A549 (cell line): ENCODE measurements around the gene POLK. TPM values are rescaled to one million over a fixed set of nuclear protein-coding genes. Genes with fewer than 3 reads are reported as not detected.

Experiments used
- ATAC-seq, 2 experiments: fragments of 200-7000 bp in 1 of 2; fragments of >200 bp in 1 of 2; cut with Nextera tagmentation in 1 of 2; cut with Tn5 transposase in 1 of 2; 3 replicates each; pipeline versions ENCODE4 v1.8.0 to v1.9.1; 2018 to 2020; ENCODE audit warnings: mild to moderate bottlenecking in 1 of 2, moderate library complexity in 1 of 2
- CTCF ChIA-PET: fragments of 300-600 bp; sonication (Branson Sonifier 250); formaldehyde crosslinking; extraction: SDS; loops from one replicate; lab custom pipeline; 2021; ENCODE audit warnings: antibody characterized with exemption, inconsistent platforms; lab: Yijun Ruan, JAX
- POLR2A ChIA-PET: fragments of 350-600 bp; formaldehyde crosslinking; extraction: SDS; loops from one replicate; lab custom pipeline; 2021; ENCODE audit warnings: antibody characterized with exemption, inconsistent platforms; lab: Yijun Ruan, JAX
- DNase-seq, 2 experiments: peaks; one replicate each; pipeline versions ENCODE4 v3.0.0 to v3.0.0-alpha.2; 2011 to 2016; ENCODE audit warnings: low read depth in 1 of 2, low spot score in 1 of 2
- FAIRE-seq: peaks from 2 replicates; lab custom pipeline; 2011; peaks lifted over from hg19 to GRCh38; lab: Jason Lieb, UNC
- H3K27ac ChIP-seq, 2 experiments: fragments of >200 bp; sonication (Bioruptor Twin); formaldehyde crosslinking; 3 replicates each; pipeline ENCODE4 v1.5.1; 2016 to 2017
- H3K4me1 ChIP-seq: fragments of >200 bp; sonication (Bioruptor Twin); formaldehyde crosslinking; 3 replicates; pipeline ENCODE4 v1.6.1; 2016
- H3K4me2 ChIP-seq: fragments of >200 bp; sonication (Bioruptor Twin); formaldehyde crosslinking; 3 replicates; pipeline ENCODE4 v1.6.1; 2016
- H3K4me3 ChIP-seq: fragments of >200 bp; sonication (Bioruptor Twin); formaldehyde crosslinking; 3 replicates; pipeline ENCODE4 v1.5.1; 2016
- H3K9me3 ChIP-seq: fragments of >200 bp; sonication (Bioruptor Twin); formaldehyde crosslinking; 3 replicates; pipeline ENCODE4 v1.6.1; 2016
- CBX2 ChIP-seq: fragments of 200-600 bp; sonication (generic); IDR thresholded peaks from 2 replicates; pipeline ENCODE4 v1.6.1; 2016; ENCODE audit warnings: low read depth, mild to moderate bottlenecking, borderline replicate concordance
- CEBPB ChIP-seq, 2 experiments: fragments of >200 bp in 1 of 2; sonication (Bioruptor Twin) in 1 of 2; formaldehyde crosslinking in 1 of 2; IDR thresholded peaks; 2 replicates each; pipeline ENCODE4 v1.6.1; 2012 to 2016
- CHD4 ChIP-seq: fragments of 200-600 bp; sonication (generic); IDR thresholded peaks from 2 replicates; pipeline ENCODE4 v1.6.1; 2016; ENCODE audit warnings: antibody characterized with exemption, mild to moderate bottlenecking, borderline replicate concordance
- FOSB ChIP-seq: fragments of 250-450 bp; sonication (Bioruptor Pico); IDR thresholded peaks from 2 replicates; pipeline ENCODE4 v1.5.0; 2020; ENCODE audit warnings: mild to moderate bottlenecking, moderate library complexity
- FOSL2 ChIP-seq, 2 experiments: fragments of 450-650 bp in 1 of 2; fragments of >200 bp in 1 of 2; sonication (Bioruptor Twin) in 1 of 2; formaldehyde crosslinking; IDR thresholded peaks; 2 replicates each; pipeline versions ENCODE4 v1.5.0 to v1.6.1; 2016 to 2020; ENCODE audit warnings: mild to moderate bottlenecking in 1 of 2, moderate library complexity in 1 of 2
- FOXS1 ChIP-seq: fragments of 250-450 bp; sonication (Bioruptor Pico); IDR thresholded peaks from 2 replicates; pipeline ENCODE4 v1.5.0; 2020; ENCODE audit warnings: mild to moderate bottlenecking, moderate library complexity
- GATA3 ChIP-seq: IDR thresholded peaks from 2 replicates; pipeline ENCODE4 v1.6.1; 2012; ENCODE audit warnings: borderline replicate concordance
- HOXA7 ChIP-seq: fragments of 250-450 bp; sonication (Bioruptor Pico); IDR thresholded peaks from 2 replicates; pipeline ENCODE4 v1.5.0; 2020; ENCODE audit warnings: mild to moderate bottlenecking, moderate library complexity
- HOXB13 ChIP-seq: fragments of 250-450 bp; sonication (Bioruptor Pico); IDR thresholded peaks from 2 replicates; pipeline ENCODE4 v1.5.0; 2020; ENCODE audit warnings: low read depth, mild to moderate bottlenecking, moderate library complexity
- JUNB ChIP-seq: fragments of >200 bp; sonication (Bioruptor Twin); formaldehyde crosslinking; IDR thresholded peaks from 2 replicates; pipeline ENCODE4 v1.6.1; 2016
- KDM1A ChIP-seq: fragments of 200-600 bp; sonication (generic); IDR thresholded peaks from 2 replicates; pipeline ENCODE4 v1.6.1; 2016; ENCODE audit warnings: low read depth, mild to moderate bottlenecking
- MYC ChIP-seq: IDR thresholded peaks from 2 replicates; pipeline ENCODE4 v1.6.1; 2012; ENCODE audit warnings: mild to moderate bottlenecking, inconsistent platforms, low read length, improper control_type of control experiment, borderline replicate concordance
- RAD21 ChIP-seq, 2 experiments: fragments of >200 bp in 1 of 2; sonication (Bioruptor Twin) in 1 of 2; formaldehyde crosslinking in 1 of 2; IDR thresholded peaks in 1 of 2; conservative IDR thresholded peaks in 1 of 2; 2 replicates in 1 of 2; 3 replicates in 1 of 2; pipeline ENCODE4 v1.6.1; 2012 to 2018; ENCODE audit warnings: inconsistent platforms in 1 of 2
- RARB ChIP-seq: fragments of 250-450 bp; sonication (Bioruptor Pico); IDR thresholded peaks from 2 replicates; pipeline ENCODE4 v1.8.0; 2021; ENCODE audit warnings: mild to moderate bottlenecking, moderate library complexity
- RCOR1 ChIP-seq: fragments of 150-350 bp; IDR thresholded peaks from 2 replicates; pipeline ENCODE4 v1.6.1; 2014; ENCODE audit warnings: antibody characterized with exemption, low read length, low read depth
- SREBF2 ChIP-seq: fragments of 450-650 bp; IDR thresholded peaks from 2 replicates; pipeline ENCODE4 v1.6.1; 2014; ENCODE audit warnings: mild to moderate bottlenecking, moderate library complexity
- TFCP2L1 ChIP-seq: fragments of 250-450 bp; sonication (Bioruptor Pico); IDR thresholded peaks from 2 replicates; pipeline ENCODE4 v1.5.0; 2021; ENCODE audit warnings: mild to moderate bottlenecking
- ZSCAN20 ChIP-seq: fragments of 250-450 bp; sonication (Bioruptor Pico); IDR thresholded peaks from 2 replicates; pipeline ENCODE4 v1.8.0; 2022; ENCODE audit warnings: mild to moderate bottlenecking, moderate library complexity
- WGBS: methylation state at CpG from one replicate; pipeline ENCODE4 v1.1.6; 2017; ENCODE audit errors: missing lambda C conversion rate; 5-methylcytosine and 5-hydroxymethylcytosine counted together
- polyA plus RNA-seq, 4 experiments: library from polyadenylated mRNA; depleted of rRNA in 3 of 4; stranded (reverse); fragments of >200 nt; fragmentation: RNase III in 1 of 4; extraction: RNeasy Plus Mini Kit Qiagen cat#74134 plus additional on column Dnase treatment in 1 of 4; gene quantifications; 2 replicates in 3 of 4; 3 replicates in 1 of 4; pipeline ENCODE4 v1.2.3, GENCODE V29; 2011 to 2017
- TF ChIP-seq, protein P1 (sequence below): IDR thresholded peaks from 2 replicates; pipeline ENCODE4 v1.6.1; 2012; ENCODE audit warnings: low read depth, borderline replicate concordance
- TF ChIP-seq, protein P2 (sequence below): IDR thresholded peaks from 2 replicates; pipeline ENCODE4 v1.6.1; 2012
- TF ChIP-seq, protein P3 (sequence below): fragments of 250-450 bp; sonication (Bioruptor Pico); IDR thresholded peaks from 2 replicates; pipeline ENCODE4 v1.5.0; 2020; ENCODE audit warnings: low read depth, mild to moderate bottlenecking, moderate library complexity
- TF ChIP-seq, protein P4 (sequence below): fragments of 150-350 bp; IDR thresholded peaks from 2 replicates; pipeline ENCODE4 v1.6.1; 2014; ENCODE audit warnings: low read depth, mild to moderate bottlenecking, low read length
- TF ChIP-seq, protein P5 (sequence below): fragments of >200 bp; sonication (Bioruptor Twin); formaldehyde crosslinking; IDR thresholded peaks from 3 replicates; pipeline ENCODE4 v1.5.1; 2016

POLK gene
- polyA plus RNA-seq, 2 of the 4 experiments (the other 2 are of a cell fraction): 10.9 to 39.8 TPM

DNA sequence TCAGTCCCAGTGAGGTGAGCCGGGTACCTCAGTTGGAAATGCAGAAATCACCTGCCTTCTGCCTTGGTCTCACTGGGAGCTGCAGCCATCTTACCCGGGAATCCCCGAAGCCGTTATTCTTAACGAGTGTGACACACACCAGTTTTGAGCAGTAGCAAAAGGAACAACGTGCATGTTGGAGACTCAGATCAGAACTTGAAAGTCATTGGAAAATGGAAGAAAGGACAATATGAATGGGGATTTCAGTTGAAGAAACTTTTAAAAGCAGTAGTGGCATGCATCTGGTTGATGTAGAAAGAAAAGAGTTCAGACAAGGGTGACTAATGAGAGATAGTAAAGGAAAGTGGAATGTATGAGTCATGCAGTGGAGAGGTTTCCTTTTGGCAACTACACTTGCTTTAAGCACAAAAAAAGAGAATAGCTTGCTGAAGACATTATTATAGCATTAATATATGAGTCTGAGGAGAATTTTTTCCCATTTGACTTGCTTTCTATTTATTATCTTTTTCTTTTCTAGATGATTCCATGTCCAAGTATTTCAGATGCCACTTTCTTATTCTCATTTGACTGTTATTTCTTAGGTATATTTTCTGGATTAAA, 55.1 kb downstream of the POLK start:
- Histone ChIP-seq H3K9me3 (peaks cover 16% of the 10 kb centered on the region), H3K27ac (peak overlapping the region; percentile 78 to 94), H3K4me3 (peak overlapping the region; percentile 24), H3K4me1 (peaks cover 38% of the 10 kb centered on the region)
- TF ChIP-seq, protein P1, sequence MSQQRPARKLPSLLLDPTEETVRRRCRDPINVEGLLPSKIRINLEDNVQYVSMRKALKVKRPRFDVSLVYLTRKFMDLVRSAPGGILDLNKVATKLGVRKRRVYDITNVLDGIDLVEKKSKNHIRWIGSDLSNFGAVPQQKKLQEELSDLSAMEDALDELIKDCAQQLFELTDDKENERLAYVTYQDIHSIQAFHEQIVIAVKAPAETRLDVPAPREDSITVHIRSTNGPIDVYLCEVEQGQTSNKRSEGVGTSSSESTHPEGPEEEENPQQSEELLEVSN: peak; percentile 62; the same call in 1 of the 2 replicates
- peak; percentile 89 for TF ChIP-seq FOSL2 (IDR thresholded peaks at IDR 0.05)
- TF ChIP-seq FOSL2 (CRISPR knock-in tag; IDR thresholded peaks at IDR 0.05): peak; percentile 99
- no peak for TF ChIP-seq CHD4
- no peak for TF ChIP-seq RCOR1
- TF ChIP-seq HOXB13: peak; percentile 49; the same call in 1 of the 2 replicates
- no peak for TF ChIP-seq FOXS1 (CRISPR knock-in tag)
- TF ChIP-seq JUNB: peak; percentile 79
- TF ChIP-seq SREBF2: no peak
- 0 out of 4 replicates have a peak, but pooled peaks of 1 of the 2 experiments have one; percentile 3 for TF ChIP-seq CEBPB (IDR thresholded peaks at IDR 0.05)
- TF ChIP-seq MYC: 0 out of 2 replicates have a peak, but pooled peaks have one; percentile 12
- TF ChIP-seq RARB: peak; percentile 67; the same call in 1 of the 2 replicates
- TF ChIP-seq, protein P2, sequence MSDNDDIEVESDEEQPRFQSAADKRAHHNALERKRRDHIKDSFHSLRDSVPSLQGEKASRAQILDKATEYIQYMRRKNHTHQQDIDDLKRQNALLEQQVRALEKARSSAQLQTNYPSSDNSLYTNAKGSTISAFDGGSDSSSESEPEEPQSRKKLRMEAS: peak; percentile 69; the same call in 1 of the 2 replicates
- TF ChIP-seq, protein P3, sequence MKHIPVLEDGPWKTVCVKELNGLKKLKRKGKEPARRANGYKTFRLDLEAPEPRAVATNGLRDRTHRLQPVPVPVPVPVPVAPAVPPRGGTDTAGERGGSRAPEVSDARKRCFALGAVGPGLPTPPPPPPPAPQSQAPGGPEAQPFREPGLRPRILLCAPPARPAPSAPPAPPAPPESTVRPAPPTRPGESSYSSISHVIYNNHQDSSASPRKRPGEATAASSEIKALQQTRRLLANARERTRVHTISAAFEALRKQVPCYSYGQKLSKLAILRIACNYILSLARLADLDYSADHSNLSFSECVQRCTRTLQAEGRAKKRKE (CRISPR knock-in tag): 0 out of 2 replicates have a peak, but pooled peaks have one; percentile 12
- TF ChIP-seq, all 56 proteins: peak for 9
- 11% methylated on average over 5 of the region's 6 CpGs for WGBS
- ATAC-seq: peak; percentile 88 to 95
- DNase-seq: peak; percentile 65 to 79
- peak; percentile 67 for FAIRE-seq
- H3K4me2 ChIP-seq: peak overlapping the region; percentile 77
- CTCF ChIA-PET: interaction anchor here (0.9 to 2.8 kb wide), 4 partner anchors 11 to 132 kb away, joined by 3 to 7 read pairs (median 4); no protein-coding TSS in a partner anchor
- POLR2A ChIA-PET: interaction anchor here (0.9 to 1.6 kb wide), 3 partner anchors 55 to 230 kb away, joined by 4 read pairs; partner anchors contain the start of genes CERT1, HMGCR and POLK

DNA sequence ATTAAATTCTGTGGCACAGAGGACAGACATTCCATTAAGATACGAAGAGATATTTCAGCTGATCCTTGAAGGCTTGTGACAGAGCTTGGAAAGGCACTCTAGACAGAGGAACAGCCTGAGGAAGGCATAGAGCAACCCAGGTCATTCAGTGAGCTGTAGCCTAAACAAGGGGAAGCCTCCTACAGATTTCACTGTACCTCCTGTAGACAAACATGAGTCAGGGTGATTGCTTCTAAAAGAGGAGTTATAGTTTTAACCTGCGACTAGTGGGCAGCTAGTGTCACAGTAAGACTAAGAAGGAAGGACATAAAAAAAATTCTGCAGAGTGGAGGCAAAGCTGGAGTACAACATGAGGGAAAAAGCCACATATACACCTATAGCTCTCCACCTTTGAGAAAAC, 56.0 kb downstream of the POLK start:
- CTCF ChIA-PET: interaction anchor here (0.9 to 2.8 kb wide), 3 partner anchors 113 to 331 kb away, joined by 3 to 7 read pairs (median 5); partner anchors contain the start of gene ANKRD31
- TF ChIP-seq FOSB (CRISPR knock-in tag): no peak
- TF ChIP-seq, protein P2: no peak
- TF ChIP-seq FOSL2 (IDR thresholded peaks at IDR 0.05): no peak
- TF ChIP-seq FOSL2 (CRISPR knock-in tag; IDR thresholded peaks at IDR 0.05): peak; percentile 27; the same call in 1 of the 2 replicates
- TF ChIP-seq KDM1A: no peak
- TF ChIP-seq, protein P4, sequence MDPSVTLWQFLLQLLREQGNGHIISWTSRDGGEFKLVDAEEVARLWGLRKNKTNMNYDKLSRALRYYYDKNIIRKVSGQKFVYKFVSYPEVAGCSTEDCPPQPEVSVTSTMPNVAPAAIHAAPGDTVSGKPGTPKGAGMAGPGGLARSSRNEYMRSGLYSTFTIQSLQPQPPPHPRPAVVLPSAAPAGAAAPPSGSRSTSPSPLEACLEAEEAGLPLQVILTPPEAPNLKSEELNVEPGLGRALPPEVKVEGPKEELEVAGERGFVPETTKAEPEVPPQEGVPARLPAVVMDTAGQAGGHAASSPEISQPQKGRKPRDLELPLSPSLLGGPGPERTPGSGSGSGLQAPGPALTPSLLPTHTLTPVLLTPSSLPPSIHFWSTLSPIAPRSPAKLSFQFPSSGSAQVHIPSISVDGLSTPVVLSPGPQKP: no peak
- no peak for TF ChIP-seq CHD4
- DNase-seq: peak; percentile 53 to 54
- H3K4me3 ChIP-seq: no peak overlapping the region
- FAIRE-seq: peak; percentile 36
- WGBS: 2% methylated on average over 2 of the region's 2 CpGs
- peak; percentile 69 to 79 for ATAC-seq
- peaks cover 38% of the 10 kb centered on the region for H3K4me1 ChIP-seq
- POLR2A ChIA-PET: interaction anchor here (0.8 to 0.9 kb wide), 2 partner anchors 56 to 231 kb away, joined by 4 to 5 read pairs; partner anchors contain the start of genes CERT1, HMGCR and POLK
- peak overlapping the region; percentile 78 to 87 for H3K27ac ChIP-seq
- H3K9me3 ChIP-seq: peaks cover 16% of the 10 kb centered on the region
- H3K4me2 ChIP-seq: peak overlapping the region; percentile 77

DNA sequence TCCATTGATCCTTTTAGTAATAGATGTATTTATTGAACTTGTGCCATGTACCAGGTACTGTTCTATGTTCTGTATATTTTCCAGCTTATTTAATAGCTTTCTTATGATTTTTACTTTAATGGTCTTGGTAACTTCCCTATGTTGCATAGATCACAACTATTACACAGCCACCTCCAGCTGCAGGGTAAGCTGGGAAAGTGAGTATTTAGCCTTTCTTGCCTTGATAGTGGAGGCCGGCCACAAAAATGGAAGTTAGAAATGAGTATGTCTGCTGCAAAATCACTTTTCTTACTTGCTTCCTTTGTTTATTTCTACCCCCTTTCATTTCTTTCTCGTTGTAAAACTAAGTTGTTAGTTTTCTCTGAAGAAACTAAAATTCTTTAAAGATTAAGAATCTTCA, 56.5 kb downstream of the POLK start:
- ChIA-PET POLR2A (interaction anchor here (0.8 kb wide), 1 partner anchor 57 kb away, joined by 5 read pairs; the partner anchor contains the start of genes CERT1 and POLK), CTCF (interaction anchor here (1.0 to 2.8 kb wide), 2 partner anchors 113 to 331 kb away, joined by 5 to 7 read pairs; partner anchors contain the start of gene ANKRD31)
- Histone ChIP-seq H3K4me3 (no peak overlapping the region), H3K4me1 (peaks cover 38% of the 10 kb centered on the region), H3K27ac (peak overlapping the region; percentile 78 to 87), H3K4me2 (peak overlapping the region; percentile 77), H3K9me3 (peaks cover 11% of the 10 kb centered on the region)
- 60% methylated on average over 2 of the region's 2 CpGs for WGBS
- DNase-seq (no peak), ATAC-seq (no peak), FAIRE-seq (no peak)
- TF ChIP-seq RAD21 (conservative IDR thresholded peaks at IDR 0.05 in 1 of 2, IDR thresholded peaks at IDR 0.05 in 1 of 2): no peak
- no peak for TF ChIP-seq GATA3
- no peak for TF ChIP-seq ZSCAN20
- no peak for TF ChIP-seq CBX2
- TF ChIP-seq FOSL2 (IDR thresholded peaks at IDR 0.05): no peak
- no peak for TF ChIP-seq FOSL2 (CRISPR knock-in tag; IDR thresholded peaks at IDR 0.05)
- no peak for TF ChIP-seq TFCP2L1
- no peak for TF ChIP-seq FOSB (CRISPR knock-in tag)
- no peak for TF ChIP-seq FOXS1 (CRISPR knock-in tag)
- TF ChIP-seq, protein P5, sequence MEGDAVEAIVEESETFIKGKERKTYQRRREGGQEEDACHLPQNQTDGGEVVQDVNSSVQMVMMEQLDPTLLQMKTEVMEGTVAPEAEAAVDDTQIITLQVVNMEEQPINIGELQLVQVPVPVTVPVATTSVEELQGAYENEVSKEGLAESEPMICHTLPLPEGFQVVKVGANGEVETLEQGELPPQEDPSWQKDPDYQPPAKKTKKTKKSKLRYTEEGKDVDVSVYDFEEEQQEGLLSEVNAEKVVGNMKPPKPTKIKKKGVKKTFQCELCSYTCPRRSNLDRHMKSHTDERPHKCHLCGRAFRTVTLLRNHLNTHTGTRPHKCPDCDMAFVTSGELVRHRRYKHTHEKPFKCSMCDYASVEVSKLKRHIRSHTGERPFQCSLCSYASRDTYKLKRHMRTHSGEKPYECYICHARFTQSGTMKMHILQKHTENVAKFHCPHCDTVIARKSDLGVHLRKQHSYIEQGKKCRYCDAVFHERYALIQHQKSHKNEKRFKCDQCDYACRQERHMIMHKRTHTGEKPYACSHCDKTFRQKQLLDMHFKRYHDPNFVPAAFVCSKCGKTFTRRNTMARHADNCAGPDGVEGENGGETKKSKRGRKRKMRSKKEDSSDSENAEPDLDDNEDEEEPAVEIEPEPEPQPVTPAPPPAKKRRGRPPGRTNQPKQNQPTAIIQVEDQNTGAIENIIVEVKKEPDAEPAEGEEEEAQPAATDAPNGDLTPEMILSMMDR: no peak
- TF ChIP-seq HOXA7 (CRISPR knock-in tag): no peak
